ENCODE results near the gene ZNG1A. TPM values are rescaled to one million over a fixed set of nuclear protein-coding genes. Genes with fewer than 3 reads are reported as not detected.
"Not testable (repeated sequence)": the region's sequence is repeated elsewhere in the genome, so short reads cannot be mapped to it uniquely, and the experiment has no call there.

Gene ZNG1A
- polyA plus RNA-seq, 3 donors from 2014 or later = 9.6 to 15.3 (median 11.6) TPM

DNA sequence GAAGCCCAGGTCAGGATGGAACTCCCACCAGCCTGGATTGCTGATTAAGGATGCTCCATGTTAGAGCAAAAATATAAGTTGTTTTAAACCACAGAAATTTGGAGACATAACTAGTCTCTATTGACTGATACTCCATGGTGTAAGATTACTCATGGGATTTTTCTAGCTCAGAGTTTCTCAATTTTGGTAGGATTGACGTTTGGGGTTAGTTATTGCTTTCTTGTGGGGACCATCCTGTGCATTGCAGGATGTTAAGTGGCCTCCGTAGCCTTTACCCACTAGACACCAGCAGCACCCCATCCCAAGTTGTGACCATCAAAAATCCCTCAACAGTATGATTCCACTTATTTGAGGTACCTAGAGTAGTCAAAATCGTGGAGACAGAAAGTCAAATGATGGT is 80.1 kb downstream of the ZNG1A start:
- not testable (repeated sequence) for H3K4me1 Mint-ChIP-seq; H3K27ac Mint-ChIP-seq; H3K4me3 Mint-ChIP-seq; H3K9me3 Mint-ChIP-seq; DNase-seq; H3K36me3 Mint-ChIP-seq; H3K27me3 Mint-ChIP-seq (ENCODE audit: low read depth in 3 of 3)

DNA sequence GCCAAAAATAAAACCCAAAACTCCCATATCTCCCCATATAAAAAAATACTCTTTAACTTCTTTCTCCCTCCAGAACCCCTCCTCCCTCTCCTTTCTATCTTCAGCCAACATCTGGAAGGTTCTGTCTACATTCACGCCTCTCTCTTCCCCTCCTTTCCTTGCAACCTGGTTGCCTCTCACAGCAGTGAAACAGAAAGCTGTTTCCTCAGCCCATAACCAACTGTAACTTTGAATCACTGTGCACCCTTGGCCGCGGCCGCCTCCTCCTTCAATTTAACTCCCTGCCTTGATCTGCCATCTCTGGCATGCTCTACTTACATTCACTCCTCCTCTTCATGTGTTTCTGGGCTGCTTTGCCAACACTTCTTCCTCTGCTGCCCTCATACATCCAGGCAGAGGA is 83.9 kb downstream of the ZNG1A start:
- H3K4me3 Mint-ChIP-seq; H3K9me3 Mint-ChIP-seq; H3K4me1 Mint-ChIP-seq; H3K36me3 Mint-ChIP-seq; H3K27ac Mint-ChIP-seq; H3K27me3 Mint-ChIP-seq (ENCODE audit: low read depth in 3 of 3); DNase-seq: not testable (repeated sequence)

DNA sequence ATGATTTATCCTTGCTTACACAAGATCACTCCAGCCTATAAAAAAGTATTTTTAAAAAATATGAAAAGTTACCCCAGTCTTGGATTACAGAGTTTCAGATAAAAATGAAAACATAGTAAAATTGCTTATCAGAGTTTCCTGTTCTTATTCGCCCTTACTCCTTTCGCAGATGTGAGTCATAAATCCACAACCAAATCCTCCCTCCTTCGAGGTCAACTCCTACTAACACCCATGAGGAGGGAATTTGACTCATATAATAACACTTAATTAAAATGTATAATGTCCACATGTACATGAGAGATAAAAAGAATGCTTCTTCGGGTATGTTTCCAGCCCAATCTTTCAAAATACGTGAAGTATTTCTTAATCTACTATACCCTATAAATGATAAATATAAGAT is 84.5 kb downstream of the ZNG1A start:
- not testable (repeated sequence) for H3K4me1 Mint-ChIP-seq; H3K27me3 Mint-ChIP-seq (ENCODE audit: low read depth in 3 of 3); H3K4me3 Mint-ChIP-seq; H3K36me3 Mint-ChIP-seq; DNase-seq; H3K27ac Mint-ChIP-seq; H3K9me3 Mint-ChIP-seq

DNA sequence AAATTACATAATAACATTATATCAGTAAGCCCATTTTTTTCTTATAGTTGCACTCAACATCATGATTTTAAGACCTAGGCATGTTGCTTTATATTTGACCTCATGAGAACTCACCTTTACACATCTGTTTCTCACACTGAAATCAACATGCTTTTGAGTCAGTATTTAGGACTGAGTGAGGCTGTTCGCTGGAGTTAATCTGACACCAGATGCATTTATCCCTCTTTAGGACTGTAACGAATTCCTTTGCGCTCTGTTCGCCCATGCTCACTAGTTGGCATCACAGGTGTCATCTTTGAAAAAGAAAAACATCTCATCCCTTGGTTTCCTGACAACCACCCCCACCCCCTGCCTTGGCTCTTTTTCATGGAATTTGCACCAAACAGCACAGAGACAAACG is 84.9 kb downstream of the ZNG1A start:
- not testable (repeated sequence) for H3K27me3 Mint-ChIP-seq (ENCODE audit: low read depth in 3 of 3)

DNA sequence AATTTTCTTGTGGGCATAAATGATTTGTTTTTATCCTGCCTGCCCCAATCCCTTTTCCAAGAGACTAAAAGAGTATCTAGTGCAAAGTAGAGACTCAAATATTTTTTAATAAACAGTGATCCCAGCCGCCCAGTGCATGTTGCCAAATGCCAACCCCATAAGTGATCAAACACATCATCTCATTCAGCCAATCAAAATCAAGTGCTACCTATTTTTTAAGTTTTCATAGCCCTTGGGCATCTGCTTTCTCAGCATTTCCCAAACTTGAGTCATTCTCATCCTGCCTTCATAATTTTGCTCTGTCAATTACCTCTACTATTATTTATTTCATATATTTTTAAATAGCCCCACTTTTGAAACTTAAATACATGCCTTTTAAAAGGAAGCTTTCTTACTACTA is 88.0 kb downstream of the ZNG1A start:
- not testable (repeated sequence) for H3K4me3 Mint-ChIP-seq; DNase-seq; H3K4me1 Mint-ChIP-seq; H3K27ac Mint-ChIP-seq; H3K9me3 Mint-ChIP-seq; H3K36me3 Mint-ChIP-seq; H3K27me3 Mint-ChIP-seq (ENCODE audit: low read depth in 3 of 3)

More for the DNA sequence above, 84.9 kb downstream of the ZNG1A start:
- not testable (repeated sequence) for H3K4me3 Mint-ChIP-seq, H3K4me1 Mint-ChIP-seq, H3K36me3 Mint-ChIP-seq, H3K9me3 Mint-ChIP-seq, DNase-seq, H3K27ac Mint-ChIP-seq

DNA sequence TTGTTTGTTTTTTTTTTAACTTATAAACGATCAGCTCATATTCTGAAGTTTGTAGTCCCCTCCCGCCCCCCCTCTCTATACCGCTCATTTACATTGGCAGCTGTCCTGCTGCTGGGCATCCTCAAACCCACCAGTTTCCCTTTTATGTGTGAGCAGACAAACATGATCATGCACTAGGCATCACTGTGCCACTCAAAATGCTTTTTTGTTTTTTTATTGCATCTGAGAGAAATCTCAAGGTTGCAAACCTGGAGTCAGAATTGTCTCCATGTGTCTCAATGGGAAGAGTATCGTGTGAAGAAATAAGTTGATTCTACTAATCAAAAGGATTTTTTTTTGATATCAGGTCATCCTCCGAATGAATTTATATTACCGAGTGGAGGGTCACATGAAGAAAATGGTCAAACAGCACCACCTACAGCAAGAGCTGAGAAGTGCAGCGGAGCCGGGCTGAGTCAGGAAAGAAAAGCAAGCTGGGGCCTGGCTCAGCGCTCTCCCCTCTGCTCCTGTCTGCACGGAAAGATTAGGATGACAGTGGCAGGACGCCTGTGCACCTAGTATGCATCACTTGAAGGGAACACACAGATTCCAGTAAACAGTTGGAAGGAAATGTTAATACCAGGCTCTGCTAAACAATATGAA is 90.3 kb downstream of the ZNG1A start:
- not testable (repeated sequence) for H3K4me3 Mint-ChIP-seq; H3K4me1 Mint-ChIP-seq; H3K36me3 Mint-ChIP-seq; H3K9me3 Mint-ChIP-seq; H3K27ac Mint-ChIP-seq; H3K27me3 Mint-ChIP-seq (ENCODE audit: low read depth in 3 of 3)
- DNase-seq = peak in 1 of 3 donors; percentile 24

DNA sequence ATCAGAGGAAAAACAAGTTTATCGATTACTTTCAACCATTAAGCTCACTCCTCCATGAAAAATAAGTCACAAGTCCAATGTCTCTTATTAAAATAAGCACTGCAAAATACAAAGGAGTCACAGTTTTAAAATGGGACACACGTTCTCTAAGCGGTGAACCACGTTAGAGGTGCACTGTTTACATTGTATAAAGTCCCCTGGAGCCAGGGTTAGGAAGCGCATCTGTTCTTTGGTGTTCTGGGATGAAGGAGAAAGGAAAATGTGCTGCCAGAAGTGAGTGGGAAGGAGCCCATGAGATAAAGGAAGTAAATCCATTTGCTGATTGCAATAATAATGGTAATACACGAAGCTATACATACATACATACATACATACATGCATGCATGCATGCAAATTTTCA is 91.0 kb downstream of the ZNG1A start:
- not testable (repeated sequence) for H3K27ac Mint-ChIP-seq; H3K9me3 Mint-ChIP-seq; H3K4me1 Mint-ChIP-seq; H3K27me3 Mint-ChIP-seq (ENCODE audit: low read depth in 3 of 3); DNase-seq; H3K4me3 Mint-ChIP-seq; H3K36me3 Mint-ChIP-seq

DNA sequence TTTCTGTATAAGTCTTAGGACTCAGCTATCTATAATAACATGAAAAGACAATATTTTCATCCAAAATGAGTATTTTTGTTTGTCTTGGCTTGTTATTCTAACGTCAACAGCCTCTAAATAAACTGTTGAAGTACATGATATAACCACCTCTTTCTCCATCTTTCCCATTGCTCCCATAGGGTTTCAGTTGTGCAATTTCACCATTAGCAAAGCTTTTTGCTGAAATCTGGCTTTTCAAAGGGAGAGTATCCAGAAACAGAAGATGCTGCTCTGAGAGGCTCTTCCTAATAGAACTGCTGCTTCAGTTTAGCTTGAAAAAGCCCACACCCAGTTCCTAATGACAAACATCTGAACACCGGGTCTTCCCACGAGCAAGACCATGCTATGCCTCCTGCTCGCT is 91.8 kb downstream of the ZNG1A start:
- not testable (repeated sequence) for H3K4me3 Mint-ChIP-seq; H3K27ac Mint-ChIP-seq; DNase-seq; H3K4me1 Mint-ChIP-seq; H3K36me3 Mint-ChIP-seq; H3K27me3 Mint-ChIP-seq (ENCODE audit: low read depth in 3 of 3); H3K9me3 Mint-ChIP-seq

DNA sequence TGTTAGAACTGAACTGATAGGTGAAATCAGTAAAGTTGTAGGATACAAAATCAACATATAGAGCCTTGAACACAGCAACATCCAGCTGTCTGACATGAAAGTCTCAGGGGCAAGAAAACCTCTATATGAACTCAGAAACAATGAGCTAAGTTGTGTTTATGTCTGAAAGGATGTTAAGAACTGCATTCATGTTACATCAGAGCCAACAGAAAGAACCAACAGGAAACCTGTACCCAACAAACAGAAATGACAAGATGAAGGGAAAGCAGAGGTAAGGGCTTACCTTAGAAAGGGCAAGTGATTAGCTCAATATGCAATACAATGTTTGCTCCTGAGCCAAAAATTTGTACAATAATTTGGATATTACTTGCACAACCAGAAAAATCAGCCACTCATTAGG is 92.2 kb downstream of the ZNG1A start:
- H3K4me3 Mint-ChIP-seq; H3K4me1 Mint-ChIP-seq; H3K36me3 Mint-ChIP-seq; H3K27me3 Mint-ChIP-seq (ENCODE audit: low read depth in 3 of 3); H3K27ac Mint-ChIP-seq; DNase-seq; H3K9me3 Mint-ChIP-seq: not testable (repeated sequence)

DNA sequence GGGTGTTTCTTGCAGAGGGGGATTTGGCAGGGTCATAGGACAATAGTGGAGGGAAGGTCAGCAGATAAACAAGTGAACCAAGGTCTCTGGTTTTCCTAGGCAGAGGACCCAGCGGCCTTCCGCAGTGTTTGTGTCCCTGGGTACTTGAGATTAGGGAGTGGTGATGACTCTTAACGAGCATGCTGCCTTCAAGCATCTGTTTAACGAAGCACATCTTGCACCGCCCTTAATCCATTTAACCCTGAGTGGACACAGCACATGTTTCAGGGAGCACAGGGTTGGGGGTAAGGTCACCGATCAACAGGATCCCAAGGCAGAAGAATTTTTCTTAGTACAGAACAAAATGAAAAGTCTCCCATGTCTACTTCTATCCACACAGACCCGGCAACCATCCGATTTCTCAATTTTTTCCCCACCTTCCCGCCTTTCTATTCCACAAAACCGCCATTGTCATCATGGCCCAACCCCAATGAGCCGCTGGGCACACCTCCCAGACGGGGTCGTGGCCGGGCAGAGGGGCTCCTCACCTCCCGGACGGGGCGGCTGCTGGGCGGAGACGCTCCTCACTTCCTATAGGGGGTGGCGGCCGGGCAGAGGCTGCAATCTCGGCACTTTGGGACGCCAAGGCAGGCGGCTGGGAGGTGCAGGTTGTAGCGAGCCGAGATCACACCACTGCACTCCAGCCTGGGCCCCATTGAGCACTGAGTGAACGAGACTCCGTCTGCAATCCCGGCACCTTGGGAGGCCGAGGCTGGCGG is 95.7 kb downstream of the ZNG1A start:
- H3K27me3 Mint-ChIP-seq (ENCODE audit: low read depth in 3 of 3); H3K9me3 Mint-ChIP-seq; H3K4me3 Mint-ChIP-seq; DNase-seq; H3K36me3 Mint-ChIP-seq; H3K27ac Mint-ChIP-seq; H3K4me1 Mint-ChIP-seq: not testable (repeated sequence)

DNA sequence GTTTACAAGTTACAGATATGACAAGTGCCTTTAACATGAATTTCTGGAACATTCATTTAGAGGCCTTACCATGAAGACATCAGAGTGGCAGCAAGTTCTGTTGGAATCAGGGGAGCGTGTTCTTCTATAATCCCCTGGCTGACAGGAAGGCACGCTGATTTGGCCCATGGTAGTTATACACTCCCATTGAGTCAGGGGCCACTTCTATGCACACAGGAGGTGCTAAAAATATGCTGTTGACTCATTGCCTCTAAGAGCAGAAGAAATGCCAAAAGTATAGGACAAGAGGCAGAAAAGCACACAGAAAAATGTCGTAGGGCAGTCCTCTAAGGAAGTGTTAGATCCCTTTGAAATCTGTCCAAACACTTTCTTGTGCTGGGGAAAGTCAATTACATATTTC is 100.5 kb downstream of the ZNG1A start:
- not testable (repeated sequence) for DNase-seq; H3K27me3 Mint-ChIP-seq (ENCODE audit: low read depth in 3 of 3); H3K36me3 Mint-ChIP-seq; H3K27ac Mint-ChIP-seq; H3K9me3 Mint-ChIP-seq; H3K4me3 Mint-ChIP-seq; H3K4me1 Mint-ChIP-seq

DNA sequence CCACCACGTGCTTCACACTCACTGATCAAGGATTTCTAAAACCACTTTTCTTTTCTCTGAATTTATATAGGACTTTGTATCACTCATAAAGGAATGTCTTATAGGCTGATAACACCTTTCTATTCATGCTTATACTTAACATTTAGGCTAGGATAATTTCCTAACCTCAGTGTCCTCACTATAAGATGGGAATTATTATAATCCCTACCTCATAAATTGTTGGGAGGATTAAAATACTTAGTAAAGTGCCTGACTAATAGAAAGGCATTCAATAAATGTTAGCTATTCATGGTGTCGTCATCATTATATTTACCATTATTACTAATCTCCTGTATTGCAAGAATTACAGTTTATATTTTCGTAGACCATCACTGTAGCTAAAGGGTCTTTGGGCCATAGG is 102.5 kb downstream of the ZNG1A start:
- H3K4me1 Mint-ChIP-seq; H3K4me3 Mint-ChIP-seq; H3K36me3 Mint-ChIP-seq; H3K27ac Mint-ChIP-seq; DNase-seq; H3K9me3 Mint-ChIP-seq; H3K27me3 Mint-ChIP-seq (ENCODE audit: low read depth in 3 of 3): not testable (repeated sequence)

DNA sequence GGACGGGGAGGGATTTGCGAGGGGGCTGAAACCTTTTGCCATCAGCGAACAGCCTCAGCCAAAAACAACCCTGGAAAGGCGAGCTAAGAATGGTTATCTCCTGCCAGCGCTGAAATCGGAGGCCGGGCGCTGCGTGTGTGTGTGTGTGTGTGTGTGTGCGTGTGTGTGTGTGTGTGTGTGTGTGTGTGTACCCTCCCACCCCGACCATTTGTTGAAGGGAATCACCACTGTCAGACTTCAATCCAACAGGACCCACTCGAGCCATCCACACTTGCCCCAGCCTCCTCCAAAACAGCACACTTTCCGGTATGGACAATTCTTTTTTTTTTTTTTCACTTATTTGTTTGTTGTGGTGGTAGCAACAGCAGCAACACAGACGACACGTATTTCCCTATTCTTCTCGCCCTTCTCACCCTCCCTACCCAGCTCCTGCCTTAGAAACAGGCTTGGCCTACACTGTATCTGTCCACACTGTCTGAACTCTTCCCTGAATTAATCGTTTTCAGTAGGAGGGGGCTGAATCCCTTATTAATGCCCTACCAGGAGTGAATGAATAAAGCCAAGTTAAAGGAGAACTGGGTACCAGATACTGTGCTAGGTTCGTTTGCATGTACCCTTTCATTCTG is 104.8 kb downstream of the ZNG1A start:
- H3K9me3 Mint-ChIP-seq, H3K27ac Mint-ChIP-seq: not testable (repeated sequence)
- H3K4me3 Mint-ChIP-seq = peak overlapping the region; percentile 48 to 80 (median 69)

DNA sequence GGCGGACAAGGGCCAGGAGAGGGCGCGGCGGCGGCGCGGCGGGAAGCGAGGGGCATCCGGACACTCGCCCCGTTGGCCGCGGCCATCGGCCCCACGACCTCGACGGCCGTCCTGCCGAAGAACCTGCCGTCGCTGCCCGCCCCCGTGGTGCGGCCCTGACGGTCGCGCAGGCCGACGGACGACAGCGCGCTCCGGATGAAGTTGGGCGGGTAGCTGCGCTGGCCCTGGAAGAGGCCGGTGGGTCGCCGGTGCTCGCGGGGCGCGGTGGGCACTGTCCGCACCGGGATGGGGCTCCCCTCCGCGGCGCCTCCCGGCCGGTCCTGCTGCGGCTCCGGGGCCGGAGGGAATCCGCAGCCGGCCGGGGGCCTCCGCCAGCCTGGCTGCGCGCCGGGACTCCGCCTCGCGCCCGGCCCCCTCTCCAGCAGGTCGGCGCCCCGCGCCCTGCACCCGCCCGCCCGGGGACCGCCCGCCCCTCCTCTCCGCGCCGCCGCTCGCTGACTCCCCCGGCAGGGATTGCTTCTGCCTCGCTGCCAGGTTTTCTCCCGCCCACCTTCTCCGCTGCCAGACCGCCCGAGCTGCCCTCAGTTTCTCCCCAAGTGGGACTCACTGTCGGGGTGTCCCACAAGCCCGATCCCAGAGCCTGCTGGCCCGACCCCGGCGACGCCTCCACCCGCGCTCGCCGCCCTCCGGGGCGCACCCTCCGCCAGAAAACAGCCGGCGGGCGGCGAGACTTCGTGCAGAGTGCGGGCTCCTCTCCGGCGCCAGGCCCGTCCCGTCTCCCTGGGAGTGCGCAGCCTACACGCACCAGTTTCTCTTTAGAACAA is 105.6 kb downstream of the ZNG1A start:
- peak overlapping the region in 4 of 5 donors; percentile 66 to 80 (median 73) for H3K4me3 Mint-ChIP-seq
- H3K9me3 Mint-ChIP-seq; H3K36me3 Mint-ChIP-seq; H3K4me1 Mint-ChIP-seq; DNase-seq; H3K27ac Mint-ChIP-seq; H3K27me3 Mint-ChIP-seq (ENCODE audit: low read depth in 3 of 3): not testable (repeated sequence)

More for the DNA sequence above, 104.8 kb downstream of the ZNG1A start:
- H3K36me3 Mint-ChIP-seq; H3K27me3 Mint-ChIP-seq (ENCODE audit: low read depth in 3 of 3); DNase-seq; H3K4me1 Mint-ChIP-seq: not testable (repeated sequence)

Data from immature natural killer cell (primary cell).